GM18907 (cell line): ENCODE measurements around the gene CIB1.
A peak's percentile ranks its signal among the peaks of the same experiment; 100 is the strongest.
"Not testable (repeated sequence)": the region's sequence is repeated elsewhere in the genome, so short reads cannot be mapped to it uniquely, and the experiment has no call there.

Source experiments
- ATAC-seq: cut with Tn5 transposase; IDR thresholded peaks from one replicate; pipeline ENCODE4 v1.9.1; 2021; ENCODE audit warnings: mild to moderate bottlenecking, moderate library complexity; ENCODE audit not compliant: unreplicated experiment

Gene CIB1

DNA sequence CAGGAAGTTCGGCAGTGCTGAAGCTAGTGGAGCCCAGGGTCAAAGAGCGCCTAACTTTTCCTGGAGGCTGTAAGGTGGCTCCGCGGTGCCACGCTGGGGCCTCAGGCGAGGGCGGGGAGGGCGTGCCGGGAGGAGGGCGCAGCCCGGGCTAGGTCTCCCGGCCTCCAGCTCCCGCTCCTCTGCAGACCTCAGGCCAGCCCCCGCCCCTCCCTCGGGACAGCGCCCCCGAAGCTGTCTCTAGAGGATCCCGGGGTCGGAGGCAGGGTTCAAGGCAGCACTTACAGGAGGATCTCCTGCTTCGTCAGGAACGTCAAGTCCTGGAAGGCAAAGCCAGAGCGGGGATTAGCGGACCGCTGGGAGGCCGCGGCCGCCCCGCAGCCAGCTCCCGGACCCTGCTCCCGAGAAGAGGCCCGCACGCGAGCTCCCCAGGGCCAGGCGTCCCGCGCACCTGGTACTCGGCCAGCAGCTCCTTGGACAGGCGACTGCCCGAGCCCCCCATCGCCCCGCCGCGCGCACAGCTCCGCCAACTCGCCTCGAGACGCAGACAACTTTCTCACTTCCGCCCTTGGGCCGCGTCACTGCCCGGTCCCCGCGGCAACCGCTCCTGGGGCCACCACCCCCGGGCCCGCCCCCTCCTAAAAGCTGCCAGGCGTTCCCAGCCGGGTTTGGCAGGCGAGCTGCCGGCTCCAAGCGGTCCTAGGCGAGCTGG is at the start of gene CIB1:
Gene CIB1 (minus strand): TSS at position 555 of the 709 bp plus-strand sequence. CDS start 56 bp downstream, at position 499.
- peak; percentile 88 for ATAC-seq

DNA sequence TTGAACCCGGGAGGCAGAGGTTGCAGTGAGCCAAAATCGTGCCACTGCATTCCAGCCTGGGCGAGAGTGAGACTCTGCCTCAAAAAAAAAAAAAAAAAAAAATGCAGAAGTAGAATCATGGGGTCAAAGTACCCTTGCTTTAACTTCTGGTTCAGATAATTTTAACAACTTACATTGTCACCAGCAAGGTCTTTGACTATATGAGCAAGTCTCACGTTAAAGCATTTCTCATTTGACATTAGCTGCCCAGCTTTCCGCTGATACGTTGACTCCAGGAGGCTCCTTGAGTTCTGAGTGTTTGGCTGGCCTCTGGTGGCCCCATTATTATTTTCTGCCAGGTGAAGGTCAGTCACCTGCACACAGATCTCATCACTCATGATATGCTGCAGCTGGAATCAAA is 47.9 kb upstream of the CIB1 start:
- ATAC-seq = not testable (repeated sequence)

DNA sequence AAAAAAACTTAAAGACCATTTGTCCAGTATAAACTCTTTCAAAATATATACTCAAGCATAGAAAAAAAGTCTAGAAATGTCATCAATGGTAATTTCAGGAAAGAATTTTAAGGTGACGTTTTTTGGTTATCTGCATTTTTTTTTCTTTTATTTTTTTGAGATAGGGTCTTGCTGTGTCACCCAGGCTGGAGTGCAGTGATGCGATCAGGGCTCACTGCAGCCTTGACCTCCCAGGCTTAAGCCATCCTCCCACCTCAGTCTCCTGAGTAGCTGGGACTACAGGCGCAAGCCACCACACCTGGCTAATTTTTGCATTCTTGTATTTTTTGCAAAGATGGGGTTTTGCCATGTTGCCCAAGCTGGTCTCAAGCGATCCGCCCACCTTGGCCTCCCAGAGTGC is 47.0 kb upstream of the CIB1 start:
- ATAC-seq = not testable (repeated sequence)

DNA sequence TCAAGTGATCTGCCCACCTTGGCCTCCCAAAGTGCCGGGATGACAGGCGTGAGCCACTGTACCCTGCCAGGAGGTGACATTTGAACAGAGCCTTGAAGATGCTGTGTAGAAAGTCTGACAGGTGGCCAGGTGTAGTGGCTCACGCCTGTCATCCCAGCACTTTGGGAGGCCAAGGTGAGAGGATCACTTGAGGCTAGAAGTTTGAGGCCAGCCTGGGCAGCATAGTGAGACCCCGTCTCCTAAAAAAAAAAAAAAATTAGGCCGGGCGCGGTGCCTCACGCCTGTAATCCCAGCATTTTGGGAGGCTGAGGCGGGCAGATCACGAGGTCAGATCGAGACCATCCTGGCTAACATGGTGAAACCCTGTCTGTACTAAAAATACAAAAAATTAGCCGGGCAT is 44.7 kb upstream of the CIB1 start:
- not testable (repeated sequence) for ATAC-seq

DNA sequence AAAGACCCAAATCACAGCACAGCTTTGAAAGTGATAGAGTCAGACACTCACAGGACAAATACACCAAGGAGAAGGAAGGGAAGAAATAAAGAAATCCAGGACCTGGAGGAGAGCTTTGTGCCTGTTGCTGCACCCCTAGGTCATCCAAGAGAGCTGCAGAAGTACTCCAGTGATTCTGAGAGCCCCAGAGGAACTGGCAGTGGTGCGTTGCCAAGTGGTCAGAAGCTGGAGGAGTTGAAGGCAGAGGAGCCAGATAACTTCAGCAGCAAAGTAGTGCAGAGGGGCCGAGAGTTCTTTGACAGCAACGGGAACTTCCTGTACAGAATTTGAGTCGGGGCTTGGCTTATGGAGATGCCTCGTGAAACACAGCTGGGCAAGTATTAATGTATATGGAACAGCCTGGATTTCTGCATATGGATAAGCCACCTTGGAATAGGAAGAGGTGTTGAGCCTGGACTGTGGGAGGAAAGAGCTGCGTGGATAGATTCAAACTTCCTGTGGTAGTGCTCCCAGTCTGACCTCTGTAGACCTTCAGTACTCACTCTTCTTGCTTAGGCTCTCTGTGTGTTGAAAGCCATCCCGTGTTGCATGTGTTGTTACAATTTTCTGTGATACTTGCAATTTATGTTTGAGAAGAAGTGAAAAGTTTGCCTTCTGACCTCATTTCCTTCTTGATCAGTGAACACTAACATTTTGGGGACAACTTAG is 37.9 kb upstream of the CIB1 start:
- no peak for ATAC-seq

DNA sequence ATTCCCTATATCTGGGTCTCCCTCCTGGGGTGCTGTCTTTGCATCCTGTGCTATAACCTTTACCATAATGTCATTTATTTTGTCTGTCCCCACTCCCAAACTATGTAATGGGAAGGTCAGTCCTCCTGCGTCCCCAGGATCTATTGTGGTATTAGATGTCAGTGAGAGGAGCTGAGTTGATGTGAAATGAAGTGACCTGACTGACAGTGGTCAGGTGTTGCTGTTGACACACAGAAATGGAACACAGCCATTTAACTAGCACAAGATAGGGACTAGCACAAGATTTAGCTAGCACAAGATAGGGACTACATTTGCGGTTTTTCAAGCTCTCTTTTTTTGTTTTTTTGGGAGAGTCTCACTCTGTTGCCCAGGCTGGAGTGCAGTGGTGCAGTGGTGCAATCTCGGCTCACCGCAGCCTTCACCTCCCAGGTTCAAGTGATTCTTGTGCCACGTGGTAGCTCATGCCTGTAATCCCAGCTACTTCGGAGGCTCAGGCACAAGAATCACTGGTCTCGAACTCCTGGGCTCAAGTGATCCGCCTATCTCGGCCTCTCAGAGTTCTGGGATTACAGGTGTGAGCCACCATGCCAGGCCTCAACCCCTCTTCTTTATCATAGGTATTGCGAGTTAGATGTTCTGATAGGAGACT is 36.9 kb upstream of the CIB1 start:
- ATAC-seq = no peak

DNA sequence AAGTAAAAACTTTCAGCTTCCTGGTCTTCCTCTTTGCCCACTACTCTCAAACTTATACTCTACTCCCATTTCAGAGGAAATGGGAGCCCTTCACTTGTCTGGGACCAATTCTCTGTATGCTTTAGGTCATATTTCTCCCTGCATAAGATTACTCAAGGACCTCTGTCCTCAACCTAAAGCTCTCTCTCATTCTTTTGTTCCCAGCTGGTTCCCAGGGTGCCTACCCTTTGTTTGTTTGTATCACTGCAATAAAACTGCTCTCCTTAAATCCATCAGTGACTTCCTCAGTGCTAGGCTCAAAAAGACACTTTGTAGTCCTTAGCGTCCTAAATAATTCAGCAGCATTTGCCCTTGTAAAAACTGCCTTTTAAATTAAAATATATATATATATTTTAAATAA is 34.7 kb upstream of the CIB1 start:
- ATAC-seq = no peak

DNA sequence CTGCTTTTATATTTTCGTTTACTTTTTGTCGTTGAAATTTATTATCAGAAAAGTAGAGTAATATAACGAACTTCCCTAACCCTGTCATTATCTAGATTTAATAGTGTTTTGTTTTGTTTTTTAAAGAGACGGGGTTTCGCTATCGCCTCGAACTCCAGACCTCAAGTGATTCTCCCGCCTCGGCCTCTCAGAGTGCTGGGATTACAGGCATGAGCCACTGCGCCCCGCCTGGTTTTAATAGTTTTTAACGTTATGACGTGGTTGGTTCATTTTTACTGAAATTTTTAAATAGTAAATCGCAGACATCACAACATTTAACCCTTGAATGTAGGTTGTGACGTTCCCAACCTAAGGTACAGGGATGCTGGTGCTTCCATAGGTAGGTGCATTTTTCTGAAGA is 32.7 kb upstream of the CIB1 start:
- ATAC-seq = no peak

DNA sequence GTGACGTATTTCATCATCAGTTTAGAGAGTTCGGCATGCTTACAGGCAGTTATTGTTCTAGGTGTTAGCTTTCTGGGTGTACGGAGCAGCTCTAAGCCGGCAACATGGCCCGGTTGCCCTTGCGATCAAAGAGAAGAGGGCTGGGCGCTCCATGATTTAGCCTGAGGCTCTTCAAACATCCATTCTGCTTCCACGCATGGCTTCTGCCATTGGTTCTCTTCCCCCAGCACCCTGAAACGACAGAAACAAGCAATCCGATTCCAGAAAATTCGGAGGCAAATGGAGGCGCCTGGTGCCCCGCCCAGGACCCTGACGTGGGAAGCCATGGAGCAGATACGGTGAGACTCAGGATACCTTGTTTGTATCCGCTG is 32.3 kb upstream of the CIB1 start:
- ATAC-seq = peak; percentile 1

DNA sequence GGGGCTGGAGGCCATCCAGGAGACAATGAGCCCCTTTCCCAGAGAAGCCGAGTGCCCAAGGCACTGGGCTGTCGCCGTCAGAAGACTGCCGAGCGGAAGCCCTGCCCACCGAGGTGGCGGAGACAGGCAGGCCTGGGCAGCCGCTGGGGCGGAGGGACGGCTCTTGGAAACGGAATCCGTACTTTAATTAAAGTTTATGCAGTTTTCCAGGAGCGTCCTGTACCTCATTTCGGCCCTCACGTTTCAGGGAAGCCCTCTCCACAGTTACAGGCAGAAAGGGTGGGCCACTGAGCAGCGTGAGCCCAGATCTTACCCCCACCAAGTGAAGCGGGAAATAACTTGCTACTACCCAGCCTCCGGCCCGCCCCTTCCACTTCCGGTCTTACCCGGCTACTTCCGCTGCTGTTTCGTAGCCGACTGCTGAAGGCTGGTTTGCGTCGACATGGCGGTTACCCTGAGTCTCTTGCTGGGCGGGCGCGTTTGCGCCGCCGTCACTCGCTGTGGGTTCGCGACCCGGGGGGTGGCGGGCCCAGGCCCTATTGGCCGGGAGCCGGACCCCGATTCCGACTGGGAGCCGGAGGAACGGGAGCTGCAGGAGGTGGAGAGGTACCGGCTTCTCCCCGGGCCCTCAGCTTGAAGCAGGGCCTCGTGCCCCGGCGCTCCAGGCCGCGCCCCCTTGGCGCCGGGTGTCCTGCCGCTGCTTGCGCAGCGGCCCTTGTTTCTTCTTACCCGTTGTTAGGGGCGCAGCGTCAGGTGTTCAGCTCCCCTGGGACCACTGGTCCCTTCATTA is 31.7 kb upstream of the CIB1 start, which contains the start of gene NGRN:
Gene NGRN (plus strand): TSS at position 402 of the 790 bp plus-strand sequence. CDS start 41 bp downstream, at position 443.
- peak; percentile 93 for ATAC-seq

DNA sequence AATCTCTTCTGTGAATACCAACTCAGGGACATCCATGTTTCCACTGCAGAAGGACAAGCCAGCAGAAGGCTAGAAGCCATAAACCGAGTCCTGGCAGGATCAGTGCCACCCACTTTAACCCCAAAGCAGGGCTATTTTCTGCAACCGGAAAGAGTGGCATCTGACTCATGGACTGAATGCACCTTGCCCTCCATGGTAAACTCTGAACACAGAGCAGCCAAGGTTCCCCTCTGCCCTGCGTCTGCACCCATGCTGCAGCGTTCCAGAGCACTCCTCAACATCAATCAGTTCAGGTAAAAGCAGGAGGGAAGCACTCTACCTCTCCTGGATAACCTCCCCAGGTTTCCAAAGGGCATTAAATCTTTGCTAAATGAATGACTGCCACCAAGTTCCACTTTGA is 30.9 kb upstream of the CIB1 start:
- no peak for ATAC-seq

DNA sequence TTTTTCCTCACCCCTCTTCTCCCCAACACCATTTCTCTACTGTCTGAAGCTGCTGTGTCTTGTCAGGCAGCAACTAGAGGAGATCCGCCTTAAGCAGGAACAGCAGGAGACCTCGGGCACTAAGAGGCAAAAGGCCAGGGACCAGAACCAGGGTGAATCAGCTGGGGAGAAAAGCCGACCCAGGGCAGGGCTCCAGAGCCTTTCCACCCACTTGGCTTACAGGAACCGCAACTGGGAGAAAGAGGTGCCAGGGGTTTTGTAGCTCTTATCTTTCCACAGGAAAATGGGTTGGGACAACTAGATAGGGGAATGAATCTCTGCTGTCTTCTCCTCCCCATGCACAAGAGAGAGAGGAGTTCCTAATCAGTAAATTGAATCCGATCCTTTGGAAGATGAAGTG is 28.7 kb upstream of the CIB1 start:
- ATAC-seq = no peak

DNA sequence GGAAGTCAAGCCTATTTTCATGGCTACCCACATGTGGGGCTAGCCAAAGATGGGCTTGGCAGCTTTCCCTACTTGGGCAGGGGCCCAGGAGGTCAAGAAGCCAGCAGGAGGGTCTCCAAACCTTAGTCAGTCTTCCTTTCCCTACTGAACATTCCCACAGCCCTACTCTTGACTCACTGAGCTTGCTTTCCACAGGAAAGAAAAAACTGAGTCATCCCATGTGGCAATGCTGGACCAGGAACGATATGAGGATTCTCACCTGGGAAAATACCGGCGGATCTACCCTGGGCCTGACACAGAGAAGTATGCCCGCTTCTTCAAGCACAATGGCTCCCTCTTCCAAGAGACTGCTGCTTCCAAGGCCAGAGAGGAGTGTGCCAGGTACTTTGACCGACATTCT is 28.1 kb upstream of the CIB1 start:
- ATAC-seq = no peak

DNA sequence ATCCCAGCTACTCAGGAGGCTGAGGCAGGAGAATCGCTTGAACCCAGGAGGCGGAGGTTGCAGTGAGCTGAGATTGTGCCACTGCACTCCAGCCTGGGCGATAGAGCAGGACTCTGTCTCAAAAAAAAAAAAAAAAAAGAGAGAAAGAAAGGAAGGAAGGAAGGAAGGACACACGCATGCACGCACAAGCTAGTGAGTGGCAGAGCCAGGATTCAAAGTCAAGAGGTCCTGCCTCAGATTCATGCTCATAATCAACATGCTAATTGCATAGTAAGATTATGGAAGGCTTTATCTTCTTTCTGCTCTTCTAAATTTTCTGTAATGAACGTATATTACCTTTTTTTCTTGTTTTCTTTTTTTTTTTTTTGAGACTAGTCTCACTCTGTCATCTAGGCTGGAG is 27.0 kb upstream of the CIB1 start:
- ATAC-seq = not testable (repeated sequence)

DNA sequence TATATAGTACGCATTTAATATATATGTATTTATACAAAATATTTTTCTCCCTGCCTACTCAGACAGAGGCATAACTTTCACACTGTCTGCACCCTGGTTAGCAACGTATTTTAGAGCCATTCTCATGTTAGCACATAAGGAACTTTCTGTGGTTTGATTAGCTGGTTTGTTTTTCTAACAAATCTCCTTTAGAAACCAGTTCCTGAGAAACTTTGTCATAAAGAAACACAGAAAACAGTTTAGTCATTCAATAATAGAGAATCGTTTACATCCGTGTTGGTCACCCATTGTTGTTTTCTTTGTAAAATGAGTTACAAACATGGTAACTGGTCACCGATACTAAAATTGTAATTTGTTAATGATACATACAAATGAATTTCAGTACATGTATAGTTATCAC is 25.8 kb upstream of the CIB1 start:
- ATAC-seq = peak; percentile 68

DNA sequence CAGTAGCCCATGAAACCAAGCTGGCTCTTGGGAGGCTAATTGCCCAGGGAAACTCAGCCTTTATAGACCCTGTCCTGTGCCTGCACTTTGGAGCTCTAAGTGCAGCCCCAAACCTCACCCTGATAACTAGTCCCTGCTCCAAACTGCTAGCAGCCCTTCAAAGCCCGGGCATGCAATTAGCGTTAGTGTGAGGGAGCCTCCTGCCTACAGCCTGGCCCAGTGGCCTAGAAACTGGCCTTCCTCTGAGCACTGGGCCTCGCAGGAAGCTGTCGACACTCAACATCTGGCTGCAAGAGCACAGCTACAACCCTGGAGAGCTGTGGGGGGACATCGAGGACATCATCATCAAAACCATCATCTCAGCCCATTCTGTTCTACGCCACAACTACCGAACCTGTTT is 24.0 kb upstream of the CIB1 start:
- no peak for ATAC-seq

DNA sequence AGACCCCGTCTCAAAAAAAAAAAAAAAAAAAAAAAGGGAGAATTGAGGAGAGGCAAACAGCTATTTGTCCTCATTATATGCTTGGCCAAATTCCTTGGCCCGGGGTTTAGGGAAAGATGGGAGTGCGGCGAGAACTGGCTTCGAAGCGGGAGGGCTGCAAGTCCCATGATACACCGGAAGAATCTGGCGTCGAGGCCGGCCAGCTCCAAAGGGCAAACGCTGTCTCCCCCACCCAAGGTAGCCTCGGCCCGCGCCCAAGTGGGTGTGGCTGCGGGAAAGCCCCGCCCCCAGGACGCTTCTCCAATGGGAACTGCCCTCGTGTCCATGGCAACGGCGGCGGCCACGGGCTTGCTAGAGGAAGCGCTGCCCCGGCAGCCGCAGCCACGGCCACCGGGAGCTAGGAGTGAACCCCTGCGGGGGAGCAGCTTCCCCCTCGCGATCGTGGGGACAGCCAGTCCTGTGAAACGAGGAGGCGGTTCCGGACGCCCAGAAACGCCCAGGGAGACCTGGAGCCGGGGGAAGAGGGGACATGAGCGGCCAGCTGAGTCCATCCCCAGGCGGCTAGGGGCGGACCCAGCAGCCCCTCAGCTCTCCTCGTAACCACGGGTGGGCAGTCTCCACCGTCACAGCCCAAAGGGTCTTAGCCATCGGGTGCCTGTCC is 15.6 kb upstream of the CIB1 start, which contains the start of gene TTLL13:
Gene TTLL13 (plus strand): TSS at position 354 of the 661 bp plus-strand sequence. CDS start 1,075 bp downstream, outside the sequence.
- no peak for ATAC-seq

DNA sequence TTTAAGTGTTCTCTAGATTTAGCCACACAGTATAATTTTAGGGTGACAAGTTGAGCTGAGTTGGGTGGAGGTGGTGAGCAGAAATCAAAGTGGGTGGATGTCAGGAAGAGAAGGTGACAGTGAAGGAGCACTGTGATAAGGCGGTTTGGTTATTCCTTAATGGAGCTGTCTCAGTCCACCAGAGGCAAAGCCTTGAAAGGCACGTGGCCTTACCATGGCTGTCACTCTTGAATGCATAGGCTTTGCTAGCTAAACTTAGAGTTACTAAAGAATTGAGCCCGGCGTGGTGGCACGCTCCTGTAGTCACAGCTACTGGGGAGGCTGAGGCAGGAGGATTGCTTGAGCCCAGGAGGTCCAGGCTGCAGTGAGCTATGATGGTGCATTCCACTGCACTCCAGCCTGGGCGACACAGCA is 15.1 kb upstream of the CIB1 start:
- ATAC-seq = no peak

DNA sequence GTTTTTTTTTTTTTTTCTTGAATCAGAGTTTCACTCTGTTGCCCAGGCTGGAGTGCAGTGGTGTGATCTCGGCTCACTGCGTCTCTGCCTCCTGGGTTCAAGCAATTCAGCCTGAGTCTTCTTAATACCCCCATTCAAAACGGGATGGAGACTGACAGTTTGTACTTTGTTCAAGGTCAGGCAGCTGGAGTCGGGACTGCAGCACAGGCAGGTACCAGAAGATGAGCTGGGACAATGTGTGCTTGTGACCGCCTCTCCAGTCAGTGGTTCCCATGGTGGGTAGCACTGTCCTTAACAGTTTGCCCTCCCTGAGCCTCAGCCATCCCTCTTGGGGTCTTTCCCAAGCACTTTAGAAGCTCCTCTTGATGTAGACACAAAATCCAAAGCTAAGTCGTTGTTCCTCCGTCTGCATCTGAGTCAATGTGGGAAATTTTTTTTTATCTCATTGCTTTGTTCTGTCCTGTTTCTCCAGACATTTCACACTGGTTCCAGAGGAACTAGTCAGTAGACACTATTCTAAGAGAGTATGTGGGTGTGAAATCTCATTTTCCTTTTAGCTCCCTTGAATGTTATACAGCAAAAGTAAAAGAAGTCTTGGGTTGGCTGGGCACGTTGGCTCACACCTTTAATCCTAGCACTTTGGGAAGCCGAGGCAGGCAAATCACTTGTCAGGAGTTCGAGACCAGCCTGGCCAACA is 10.3 kb upstream of the CIB1 start:
- no peak for ATAC-seq
